Duodenal mucosa (tissue), 2 donors: Measurements from ENCODE around the gene TMEM165.
"Not testable (repeated sequence)": the region's sequence is repeated elsewhere in the genome, so short reads cannot be mapped to it uniquely, and the experiment has no call there.

Experiments used
- H3K27ac ChIP-seq: one replicate; pipeline ENCODE4 v1.7.0; 2013; ENCODE audit warnings: low read depth, low read length
- H3K27me3 ChIP-seq, 2 donors: one replicate each; pipeline ENCODE4 v1.7.0; 2013; ENCODE audit warnings: low read length in 2 of 2, control low read depth in 1 of 2; ENCODE audit not compliant: insufficient read depth in 2 of 2, control insufficient read depth in 1 of 2
- H3K36me3 ChIP-seq, 2 donors: one replicate each; pipeline ENCODE4 v1.7.0; 2013; ENCODE audit warnings: low read length in 2 of 2, control low read depth in 1 of 2; ENCODE audit not compliant: insufficient read depth in 2 of 2, control insufficient read depth in 1 of 2
- H3K4me1 ChIP-seq, 2 donors: one replicate each; pipeline ENCODE4 v1.7.0; 2013; ENCODE audit warnings: low read length in 2 of 2, control low read depth in 1 of 2; ENCODE audit not compliant: insufficient read depth in 2 of 2, control insufficient read depth in 1 of 2
- H3K4me3 ChIP-seq, 2 donors: one replicate each; pipeline ENCODE4 v1.7.0; 2013; ENCODE audit warnings: low read length in 2 of 2, low read depth in 1 of 2
- H3K9ac ChIP-seq, 2 donors: one replicate each; pipeline ENCODE4 v1.7.0; 2013; ENCODE audit warnings: low read length in 2 of 2, low read depth in 1 of 2
- H3K9me3 ChIP-seq, 2 donors: one replicate each; pipeline ENCODE4 v1.7.0; 2013; ENCODE audit warnings: low read length in 2 of 2, control low read depth in 1 of 2; ENCODE audit not compliant: control insufficient read depth in 1 of 2

Gene TMEM165

GRCh38 chr4:55354648-55355047 is 41.1 kb upstream of the TMEM165 start:
- Histone ChIP-seq H3K9me3 (no peaks in the 10 kb centered on the region), H3K36me3 (no peaks in the 10 kb centered on the region), H3K9ac (no peak overlapping the region), H3K27ac (no peak overlapping the region), H3K4me1 (peaks cover 16 to 19% of the 10 kb centered on the region in 2 donors), H3K4me3 (no peak overlapping the region), H3K27me3 (no peaks in the 10 kb centered on the region)

- H3K27ac ChIP-seq, result no peak overlapping the region
- no peak overlapping the region for H3K9ac ChIP-seq
- H3K4me3 ChIP-seq, result no peak overlapping the region
- no peaks in the 10 kb centered on the region for H3K36me3 ChIP-seq
- no peaks in the 10 kb centered on the region for H3K9me3 ChIP-seq
- peaks cover 16 to 19% of the 10 kb centered on the region in 2 donors for H3K4me1 ChIP-seq
- H3K27me3 ChIP-seq, result no peaks in the 10 kb centered on the region
These were observed 40.2 kb upstream of the TMEM165 start for GRCh38 chr4:55355555-55355954.

- no peaks in the 10 kb centered on the region for H3K36me3 ChIP-seq
- H3K27me3 ChIP-seq, result no peaks in the 10 kb centered on the region
- no peak overlapping the region for H3K4me3 ChIP-seq
- H3K27ac ChIP-seq, result no peak overlapping the region
- no peaks in the 10 kb centered on the region for H3K9me3 ChIP-seq
- H3K9ac ChIP-seq, result no peak overlapping the region
- H3K4me1 ChIP-seq, result peaks cover 16 to 19% of the 10 kb centered on the region in 2 donors
These were observed 38.7 kb upstream of the TMEM165 start for GRCh38 chr4:55356991-55357461.

- H3K27ac ChIP-seq, result no peak overlapping the region
- H3K9me3 ChIP-seq, result no peaks in the 10 kb centered on the region
- no peaks in the 10 kb centered on the region for H3K36me3 ChIP-seq
- no peak overlapping the region for H3K4me3 ChIP-seq
- H3K4me1 ChIP-seq, result peaks cover 16 to 19% of the 10 kb centered on the region in 2 donors
- no peak overlapping the region for H3K9ac ChIP-seq
- no peaks in the 10 kb centered on the region for H3K27me3 ChIP-seq
These were observed 37.5 kb upstream of the TMEM165 start for GRCh38 chr4:55358246-55358645.

- H3K36me3 ChIP-seq, result no peaks in the 10 kb centered on the region
- H3K27me3 ChIP-seq, result no peaks in the 10 kb centered on the region
- H3K4me3 ChIP-seq, result no peak overlapping the region
These were observed 37.1 kb upstream of the TMEM165 start for GRCh38 chr4:55358668-55359067.

GRCh38 chr4:55359397-55359916 is 36.3 kb upstream of the TMEM165 start:
- Histone ChIP-seq H3K4me1 (peaks cover 16 to 19% of the 10 kb centered on the region in 2 donors), H3K36me3 (peaks cover 0 to 4% of the 10 kb centered on the region in 2 donors), H3K27me3 (no peaks in the 10 kb centered on the region), H3K9ac (no peak overlapping the region), H3K27ac (no peak overlapping the region), H3K9me3 (no peaks in the 10 kb centered on the region), H3K4me3 (no peak overlapping the region)

More at GRCh38 chr4:55358668-55359067, 37.1 kb upstream of the TMEM165 start:
- Histone ChIP-seq H3K9ac (no peak overlapping the region), H3K9me3 (no peaks in the 10 kb centered on the region), H3K27ac (no peak overlapping the region), H3K4me1 (peaks cover 16 to 19% of the 10 kb centered on the region in 2 donors)

- not testable (repeated sequence) for H3K4me3 ChIP-seq, H3K36me3 ChIP-seq, H3K27me3 ChIP-seq, H3K9ac ChIP-seq, H3K9me3 ChIP-seq, H3K27ac ChIP-seq
- peaks cover 13 to 14% of the 10 kb centered on the region in 2 donors for H3K4me1 ChIP-seq
These were observed 32.8 kb upstream of the TMEM165 start for GRCh38 chr4:55362938-55363337.

- Histone ChIP-seq H3K27ac (no peak overlapping the region), H3K9me3 (no peaks in the 10 kb centered on the region), H3K9ac (no peak overlapping the region), H3K4me3 (no peak overlapping the region), H3K36me3 (peaks cover 0 to 9% of the 10 kb centered on the region in 2 donors), H3K27me3 (no peaks in the 10 kb centered on the region), H3K4me1 (peaks cover 7% of the 10 kb centered on the region in 2 donors)
These were observed 31.9 kb upstream of the TMEM165 start for GRCh38 chr4:55363691-55364351.

GRCh38 chr4:55364691-55365344 is 30.9 kb upstream of the TMEM165 start:
- Histone ChIP-seq H3K9me3 (no peaks in the 10 kb centered on the region), H3K4me1 (no peaks in the 10 kb centered on the region), H3K9ac (no peak overlapping the region), H3K27ac (no peak overlapping the region), H3K36me3 (peaks cover 0 to 9% of the 10 kb centered on the region in 2 donors), H3K27me3 (no peaks in the 10 kb centered on the region), H3K4me3 (no peak overlapping the region)

GRCh38 chr4:55365345-55365728 is 30.4 kb upstream of the TMEM165 start:
- H3K36me3 ChIP-seq, result peaks cover 0 to 9% of the 10 kb centered on the region in 2 donors
- no peak overlapping the region for H3K27ac ChIP-seq
- no peak overlapping the region for H3K4me3 ChIP-seq
- H3K9me3 ChIP-seq, result no peaks in the 10 kb centered on the region
- H3K27me3 ChIP-seq, result no peaks in the 10 kb centered on the region
- no peaks in the 10 kb centered on the region for H3K4me1 ChIP-seq
- H3K9ac ChIP-seq, result no peak overlapping the region
